GM18909 (cell line): Measurements from ENCODE around the gene KRT81.
"Not testable (repeated sequence)": the region's sequence is repeated elsewhere in the genome, so short reads cannot be mapped to it uniquely, and the experiment has no call there.

Experiments used
- ATAC-seq: cut with Tn5 transposase; IDR thresholded peaks from one replicate; pipeline ENCODE4 v1.9.1; 2021; ENCODE audit warnings: mild to moderate bottlenecking; ENCODE audit not compliant: unreplicated experiment, poor library complexity

Gene KRT81

DNA sequence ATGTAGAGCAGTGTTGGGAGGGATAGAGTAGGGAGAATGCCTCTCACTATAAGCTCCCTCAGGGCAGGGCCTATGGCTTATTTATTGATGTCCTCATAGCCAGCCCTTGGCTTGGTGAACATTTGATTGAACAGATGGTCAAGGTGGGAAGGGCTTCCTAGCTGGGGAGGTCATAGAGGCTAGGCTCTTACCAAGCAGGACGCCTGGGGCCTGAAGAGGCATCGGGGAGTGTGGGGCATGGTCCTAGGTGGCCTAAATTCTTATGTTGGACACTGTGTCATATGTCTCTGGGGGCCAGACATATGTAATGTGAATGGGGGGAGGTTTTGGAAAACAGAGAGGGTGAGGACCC lies 34.8 kb downstream of the KRT81 start:
- ATAC-seq, result no peak

DNA sequence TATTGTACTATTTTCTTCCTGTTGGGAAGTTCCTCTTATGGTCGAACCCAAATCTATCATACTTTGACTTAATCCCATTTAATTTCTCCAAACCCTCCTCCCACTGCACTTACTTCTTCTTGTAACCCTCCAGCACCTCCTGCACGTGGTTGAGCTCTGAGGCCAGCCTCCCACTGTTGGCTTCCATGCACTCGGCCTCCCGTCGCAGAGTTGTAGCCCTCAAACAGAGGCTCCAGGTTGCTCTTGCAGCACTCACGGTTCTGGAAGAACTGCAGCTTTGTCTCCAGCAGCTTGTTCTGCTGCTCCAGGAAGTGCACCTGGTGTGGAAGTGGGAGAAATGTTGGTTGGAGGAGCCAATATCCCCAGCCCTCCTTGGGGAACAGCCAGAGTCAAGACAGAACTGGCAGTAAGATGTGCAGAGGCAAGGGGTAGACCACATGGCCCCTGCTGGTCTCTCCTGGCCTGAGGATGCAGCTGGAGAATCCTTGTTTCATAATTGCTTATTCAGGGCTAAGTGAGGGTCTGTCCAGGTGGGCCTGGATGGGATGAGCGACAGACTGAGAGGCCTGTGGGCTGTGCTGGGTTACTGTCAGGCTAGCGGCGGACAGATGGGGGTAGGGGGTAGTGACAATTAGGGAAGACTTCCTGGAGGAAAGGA lies 35.3 kb downstream of the KRT81 start:
- ATAC-seq, result no peak

DNA sequence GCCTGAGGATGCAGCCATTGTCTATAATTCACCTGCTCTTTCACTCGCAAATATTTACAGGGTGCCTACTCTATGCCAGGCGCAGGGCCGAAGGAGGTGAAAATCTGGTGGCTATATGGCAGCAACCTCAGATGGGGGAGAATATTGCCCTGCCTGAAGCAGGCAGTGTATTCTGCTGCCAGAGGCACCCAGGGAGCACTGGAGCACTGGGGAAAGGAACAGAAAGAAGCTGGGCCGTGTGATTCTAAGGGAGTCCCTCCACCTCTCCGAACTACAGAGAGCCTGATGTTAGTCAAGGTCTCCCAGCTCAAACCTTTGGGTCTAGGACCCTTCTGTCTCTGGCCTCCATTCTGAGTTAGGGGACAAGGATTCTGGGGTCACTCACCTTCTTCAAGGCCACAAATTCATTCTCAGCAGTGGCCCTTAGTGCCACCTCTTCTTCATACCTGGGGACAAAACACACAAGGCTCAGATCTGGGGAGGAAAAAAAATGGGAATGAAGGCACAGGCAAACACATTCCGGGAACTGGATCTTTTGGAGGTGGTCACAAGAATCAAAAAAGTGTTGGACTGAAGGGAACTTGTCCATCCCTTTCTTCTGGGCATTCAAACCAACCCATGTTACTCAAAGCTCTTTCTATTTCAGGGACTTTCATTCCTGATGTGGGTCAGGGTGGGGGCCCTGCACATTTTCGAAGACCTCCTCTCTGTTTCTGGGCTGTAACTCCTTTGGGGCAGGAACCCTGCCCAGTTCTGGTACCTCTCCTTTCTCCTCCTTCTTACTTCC lies 36.2 kb downstream of the KRT81 start:
- no peak for ATAC-seq

DNA sequence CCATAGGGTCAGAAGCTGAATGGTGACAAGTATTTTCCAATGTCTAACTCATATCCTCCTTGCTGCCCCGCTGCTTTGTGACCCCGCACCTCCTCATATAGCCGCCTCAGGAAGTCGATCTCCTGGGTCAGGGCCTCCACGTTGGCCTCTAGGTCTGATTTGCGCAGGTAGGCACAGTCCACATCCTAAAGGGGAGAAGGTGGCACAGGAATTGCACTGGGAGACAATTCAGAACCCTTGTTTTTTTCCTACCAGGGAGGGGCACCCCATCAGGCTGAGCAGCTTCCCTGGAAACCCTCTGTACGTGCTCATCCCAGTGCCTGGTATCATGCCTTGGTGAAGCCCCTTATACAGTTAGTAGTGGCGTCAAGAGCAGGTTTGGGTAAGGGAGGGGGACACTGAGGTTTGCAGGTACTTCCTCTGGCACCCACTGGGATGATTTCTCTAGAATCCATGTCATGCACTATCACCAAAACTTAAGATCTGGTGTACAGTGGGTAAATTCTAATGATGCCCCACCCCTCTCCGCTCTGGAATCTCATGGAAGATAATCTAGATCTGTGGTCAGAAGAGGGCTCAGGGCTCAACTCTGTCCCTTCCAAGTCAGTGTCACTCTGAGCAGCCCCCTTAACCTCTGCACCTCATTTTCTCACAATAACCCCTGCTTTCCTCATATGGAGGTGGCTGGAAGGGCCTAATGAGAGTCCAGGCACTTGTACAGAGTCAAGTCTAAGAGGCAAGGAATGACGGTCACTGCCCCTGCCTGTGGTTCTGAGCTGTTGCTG lies 37.0 kb downstream of the KRT81 start:
- ATAC-seq, result no peak

DNA sequence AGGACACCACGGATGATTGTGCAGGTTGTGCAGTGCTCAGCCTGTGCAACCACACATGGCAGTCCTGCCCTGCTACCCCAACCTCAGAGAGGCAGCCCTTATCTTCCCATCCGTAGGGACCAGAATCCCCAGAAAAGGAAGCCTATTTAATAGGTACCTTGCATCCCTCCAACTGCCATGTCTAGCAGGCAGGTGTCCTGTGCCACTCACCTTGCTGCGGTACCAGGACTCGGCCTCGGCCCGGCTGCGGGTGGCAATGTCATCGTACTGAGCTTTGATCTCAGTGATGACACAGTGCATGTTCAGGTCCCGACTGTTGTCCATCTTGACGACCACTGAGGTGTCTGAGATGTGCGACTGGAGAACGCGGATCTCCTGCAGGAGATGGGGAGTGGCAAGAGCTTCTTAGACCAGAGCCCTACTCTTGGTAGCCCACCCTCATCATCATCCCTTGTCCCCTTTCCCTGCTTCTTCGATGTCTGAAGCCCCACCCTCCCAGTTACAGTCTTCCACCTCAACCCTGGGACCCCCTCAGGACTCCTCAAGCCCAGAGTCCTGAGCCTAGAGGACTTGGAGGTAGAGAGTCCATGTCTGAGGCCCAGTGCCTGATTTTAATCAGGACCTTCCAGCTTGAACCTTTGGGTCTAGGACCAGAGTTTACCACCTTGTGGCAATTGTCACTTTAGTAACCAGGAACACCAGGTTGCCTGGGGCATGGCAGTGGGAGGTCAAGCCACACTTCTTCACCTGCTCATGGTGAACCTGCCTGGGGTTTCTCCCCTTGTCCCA lies 37.7 kb downstream of the KRT81 start:
- ATAC-seq, result no peak

DNA sequence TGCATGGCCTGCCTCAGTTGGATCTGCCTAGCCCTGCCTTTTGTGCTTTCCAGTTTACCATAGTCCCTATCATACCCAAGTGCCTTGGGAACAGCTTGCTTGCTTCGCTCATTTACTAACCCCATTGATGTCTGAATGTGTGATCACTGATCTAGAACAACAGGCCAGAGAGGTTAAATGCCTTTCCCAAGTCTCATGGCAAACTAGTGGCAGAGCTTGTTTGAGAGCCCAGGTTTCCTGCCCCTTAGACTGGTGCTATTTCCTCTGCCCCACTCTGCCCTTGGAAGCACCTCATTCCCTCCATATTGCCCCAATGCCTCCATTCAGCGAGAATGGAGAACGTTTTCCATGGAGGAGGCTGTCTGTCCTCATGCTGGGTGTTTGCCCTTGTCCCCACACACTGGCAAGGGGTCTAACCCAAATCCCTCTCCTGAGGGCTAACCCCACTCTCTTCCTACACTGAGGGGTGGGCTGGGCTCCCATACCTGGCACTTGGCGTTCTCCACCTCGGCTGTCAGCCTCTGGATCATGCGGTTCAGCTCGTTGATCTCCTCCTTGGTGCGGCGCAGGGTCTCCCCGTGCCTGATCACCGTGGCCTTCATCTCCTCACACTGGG lies 38.5 kb downstream of the KRT81 start:
- ATAC-seq, result no peak

DNA sequence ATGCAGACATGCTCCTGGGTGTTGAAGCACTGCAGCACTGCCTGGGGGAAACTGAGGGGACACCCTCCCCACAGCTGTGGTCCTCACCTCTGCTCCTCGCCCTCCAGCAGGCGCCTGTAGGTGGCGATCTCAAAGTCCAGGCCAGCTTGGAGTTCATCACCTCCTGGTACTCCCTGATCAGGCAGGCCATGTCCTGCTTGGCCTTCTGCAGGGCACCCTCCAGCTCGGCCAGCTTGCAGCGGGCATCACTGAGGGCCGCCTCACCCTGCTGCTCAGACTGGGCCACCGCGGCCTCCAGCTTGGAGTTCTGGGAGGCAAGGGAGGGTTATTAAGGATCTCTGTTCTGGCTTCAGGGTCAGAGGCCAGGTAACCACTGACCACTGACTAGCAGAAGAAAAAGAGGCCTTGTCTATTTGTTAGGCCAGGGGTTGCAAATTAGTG lies 39.1 kb downstream of the KRT81 start:
- not testable (repeated sequence) for ATAC-seq

DNA sequence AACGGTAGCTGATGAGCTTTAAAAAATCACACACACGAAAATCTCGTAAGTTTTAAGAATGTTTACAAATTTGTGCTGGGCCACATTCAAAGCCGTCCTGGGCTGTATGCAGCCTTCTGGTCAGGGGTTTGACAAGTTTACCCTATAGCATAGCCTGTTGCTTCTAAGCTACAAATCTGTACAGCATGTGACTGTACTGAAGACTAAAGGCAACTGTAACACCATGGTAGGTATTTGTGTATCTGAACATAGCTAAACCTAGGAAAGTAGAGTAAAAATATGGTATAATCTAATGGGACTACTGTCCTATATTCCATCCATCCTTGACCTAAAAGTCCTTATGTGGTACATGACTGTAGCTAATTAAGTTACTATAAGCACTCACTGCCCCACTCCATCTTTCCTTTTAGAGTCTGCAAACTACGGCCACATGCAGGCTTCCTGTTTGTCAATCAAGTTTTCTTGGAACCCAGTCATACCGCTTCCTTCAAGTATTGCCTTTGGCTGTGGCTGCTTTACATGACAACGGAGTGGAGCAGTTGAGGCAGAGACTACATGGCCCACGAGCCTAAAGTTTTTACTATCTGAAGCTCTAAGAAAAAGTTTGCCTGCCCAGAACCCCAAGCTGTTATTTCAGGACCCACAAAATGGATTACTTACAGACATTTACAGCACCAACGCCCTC lies 39.8 kb downstream of the KRT81 start:
- no peak for ATAC-seq

DNA sequence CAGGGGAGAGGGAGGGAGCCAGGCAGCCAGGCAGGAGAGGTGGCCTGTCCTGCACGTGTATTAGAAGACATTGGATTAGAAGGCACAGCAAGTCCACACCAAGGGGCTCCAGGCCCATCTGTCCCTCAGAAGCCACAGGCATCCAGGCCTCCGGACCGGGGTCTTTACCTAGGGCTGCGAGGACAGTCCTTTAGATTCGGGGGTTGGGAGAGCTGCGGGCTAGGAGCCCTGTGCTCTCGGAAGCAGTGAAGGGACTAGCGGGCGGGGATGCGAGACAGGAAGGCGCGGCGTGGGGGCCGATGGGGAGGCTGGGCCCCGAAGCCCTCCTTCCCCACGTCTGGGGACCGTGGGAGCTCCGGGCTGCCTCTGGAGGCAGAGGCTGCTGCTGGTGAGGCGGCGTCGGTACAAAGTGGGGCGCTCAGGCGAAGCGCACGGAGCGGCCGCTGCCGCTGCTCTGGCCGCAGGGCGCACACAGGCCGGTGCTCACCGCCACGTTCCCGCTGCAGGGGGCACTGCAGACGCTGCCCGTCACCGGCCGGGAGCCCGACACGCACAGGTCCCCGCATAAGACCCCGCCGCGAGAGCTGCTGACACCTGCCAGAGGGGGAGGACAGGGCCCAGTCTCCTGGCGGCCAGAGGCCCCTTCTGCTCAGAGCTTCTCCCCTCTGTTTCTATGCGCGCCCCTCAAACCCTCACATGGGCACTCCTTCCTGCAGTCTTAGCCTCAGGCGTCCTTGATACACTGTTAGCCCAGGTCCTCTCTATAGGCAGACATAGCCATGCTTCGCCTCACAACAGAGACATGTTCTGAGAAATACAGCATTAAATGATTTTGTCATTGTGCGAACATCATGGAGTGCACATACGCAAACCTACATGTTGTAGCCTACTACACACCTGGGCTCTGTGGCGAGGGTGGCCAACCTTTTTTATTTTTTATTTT lies 41.0 kb downstream of the KRT81 start:
- no peak for ATAC-seq

DNA sequence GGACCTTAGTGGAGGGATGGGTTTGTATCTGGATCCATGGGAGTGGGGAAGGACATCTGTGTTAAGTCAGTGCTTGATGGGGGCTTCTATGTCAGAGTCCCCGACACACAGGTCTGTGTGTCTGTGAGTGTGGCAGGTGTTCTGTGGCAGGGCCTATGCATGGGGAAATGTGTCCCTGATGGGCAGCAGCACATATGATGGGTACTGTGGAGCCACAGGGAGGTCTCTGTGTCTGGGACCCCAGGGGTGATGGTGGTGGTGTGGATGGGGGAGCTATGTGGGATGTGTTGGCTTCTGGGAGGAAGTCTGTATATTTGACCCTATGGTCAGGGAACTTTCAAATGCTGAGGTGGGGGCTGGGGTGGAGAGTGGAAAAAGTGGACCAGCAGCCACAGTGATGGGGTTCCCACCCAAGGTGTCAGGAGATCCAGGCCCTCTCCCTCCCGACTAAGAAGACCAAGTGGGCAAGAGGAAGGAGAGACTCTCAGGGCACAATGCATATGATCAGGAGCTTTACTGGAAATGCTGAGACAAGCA lies 41.8 kb downstream of the KRT81 start:
- ATAC-seq, result no peak

DNA sequence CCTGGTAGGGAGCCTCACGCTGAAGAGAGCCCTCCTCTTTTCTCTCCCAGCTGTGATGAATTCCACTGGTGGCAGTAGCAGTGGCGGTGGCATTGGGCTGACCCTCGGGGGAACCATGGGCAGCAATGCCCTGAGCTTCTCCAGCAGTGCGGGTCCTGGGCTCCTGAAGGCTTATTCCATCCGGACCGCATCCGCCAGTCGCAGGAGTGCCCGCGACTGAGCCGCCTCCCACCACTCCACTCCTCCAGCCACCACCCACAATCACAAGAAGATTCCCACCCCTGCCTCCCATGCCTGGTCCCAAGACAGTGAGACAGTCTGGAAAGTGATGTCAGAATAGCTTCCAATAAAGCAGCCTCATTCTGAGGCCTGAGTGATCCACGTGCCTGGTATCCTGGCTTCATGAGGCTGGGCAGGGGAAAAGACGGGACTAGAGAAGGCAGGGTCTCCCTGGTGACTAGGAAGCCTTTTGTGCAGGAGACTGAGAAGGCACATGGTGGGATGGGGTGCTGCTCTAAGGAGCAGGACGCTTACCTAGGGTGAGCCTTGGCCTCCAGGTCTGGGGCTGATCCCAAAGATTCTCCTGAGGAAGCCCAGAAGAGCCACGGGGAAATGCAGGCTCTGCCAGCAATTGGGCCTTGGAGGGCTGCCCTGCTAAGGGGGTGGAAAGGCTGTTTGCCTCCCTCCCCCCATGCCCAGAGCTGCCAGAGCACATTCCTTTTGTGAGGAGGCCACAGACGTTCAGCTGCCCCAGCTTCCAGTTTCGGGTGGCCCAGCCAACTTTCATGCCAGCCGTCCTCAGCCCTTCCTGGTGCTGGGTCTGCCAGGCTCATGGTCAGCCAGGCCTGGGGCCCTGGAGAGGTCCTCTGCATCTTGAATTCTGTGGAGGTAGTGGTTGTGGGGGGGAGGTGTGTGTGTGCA lies 42.5 kb downstream of the KRT81 start:
- ATAC-seq, result no peak

DNA sequence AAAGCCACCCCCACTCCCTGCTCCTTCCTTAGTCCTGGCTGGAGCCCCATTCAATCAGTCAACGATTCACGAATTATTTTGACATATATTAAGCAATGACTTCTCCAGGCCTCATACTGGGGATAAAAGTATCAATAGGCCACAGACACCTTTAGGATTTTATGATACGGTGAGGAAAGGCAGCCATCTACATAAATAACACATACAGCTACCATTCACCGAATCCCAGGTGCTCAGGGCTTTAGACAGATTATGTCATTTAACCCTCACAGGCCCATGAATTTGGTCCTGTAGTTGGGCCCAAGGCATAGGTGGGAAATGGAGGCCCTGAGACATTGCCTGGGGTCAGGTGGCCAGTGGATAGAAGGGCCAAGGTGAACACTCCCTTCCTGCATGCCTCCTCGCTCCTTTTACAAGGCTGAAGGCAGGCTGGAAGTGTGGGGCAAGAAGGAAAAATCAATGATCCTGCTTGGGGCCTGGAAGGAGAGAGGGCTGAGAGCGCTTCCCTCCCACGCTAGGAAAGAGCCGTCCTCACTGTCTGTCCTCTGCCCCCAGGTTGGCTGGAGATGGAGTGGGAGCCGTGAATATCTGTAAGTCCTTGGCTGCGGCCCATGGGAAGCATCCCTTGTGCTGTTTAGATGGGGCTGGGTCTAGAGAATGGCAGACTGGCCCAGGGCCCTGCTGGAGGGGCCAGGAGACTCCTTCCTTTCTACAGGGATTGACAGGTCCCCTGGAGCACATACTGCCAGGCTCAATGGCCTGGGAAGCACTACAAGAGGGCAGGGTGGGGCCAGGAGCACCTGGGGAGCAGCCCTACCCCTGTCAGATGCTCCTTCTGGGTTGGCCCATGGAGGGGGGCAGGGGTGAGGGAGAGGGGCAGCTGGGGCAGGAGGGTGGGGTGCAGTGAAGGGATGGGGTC lies 43.5 kb downstream of the KRT81 start:
- no peak for ATAC-seq

DNA sequence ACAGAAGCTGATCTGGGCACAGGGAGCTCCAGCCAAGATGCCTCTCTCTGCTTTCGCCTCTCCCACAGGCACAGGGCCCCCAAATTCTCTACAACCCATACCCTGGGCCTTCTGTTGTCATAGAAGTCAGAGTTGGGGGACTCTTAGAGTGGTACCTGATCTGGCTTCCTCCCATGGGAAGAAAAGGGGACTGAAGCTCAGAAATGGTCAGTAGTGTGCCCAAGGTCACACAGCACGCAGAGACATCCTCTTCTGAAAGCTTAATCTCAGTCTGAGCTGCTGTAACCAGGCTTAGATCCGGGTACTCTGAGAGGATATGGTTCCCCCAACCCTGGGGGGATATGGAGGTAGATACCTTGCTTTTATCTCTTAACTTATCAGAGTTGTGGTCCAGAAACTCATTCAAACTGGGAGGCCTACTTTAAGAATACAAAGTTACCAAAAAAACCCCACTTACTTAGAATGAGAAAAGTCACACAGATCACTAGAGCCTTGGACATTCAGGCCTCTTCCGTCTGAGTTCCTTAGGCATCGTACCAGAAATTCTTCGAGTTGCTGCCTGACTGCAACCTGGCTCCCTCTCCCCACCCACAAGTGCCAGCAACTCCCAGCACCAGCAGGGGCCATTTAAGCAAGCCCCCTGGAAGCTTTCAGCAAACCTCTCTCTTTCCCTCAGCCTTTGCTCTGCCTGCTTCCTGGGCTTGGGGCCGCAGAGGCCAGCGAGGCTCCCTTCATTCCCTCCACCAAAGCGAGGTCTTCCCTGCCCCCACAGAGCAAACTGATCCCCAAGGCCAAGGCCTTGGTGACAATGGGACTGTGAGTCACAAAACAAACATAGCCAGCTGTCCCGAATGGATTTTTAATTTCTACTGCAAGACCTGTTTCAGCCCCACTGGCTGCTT lies 44.4 kb downstream of the KRT81 start:
- no peak for ATAC-seq

DNA sequence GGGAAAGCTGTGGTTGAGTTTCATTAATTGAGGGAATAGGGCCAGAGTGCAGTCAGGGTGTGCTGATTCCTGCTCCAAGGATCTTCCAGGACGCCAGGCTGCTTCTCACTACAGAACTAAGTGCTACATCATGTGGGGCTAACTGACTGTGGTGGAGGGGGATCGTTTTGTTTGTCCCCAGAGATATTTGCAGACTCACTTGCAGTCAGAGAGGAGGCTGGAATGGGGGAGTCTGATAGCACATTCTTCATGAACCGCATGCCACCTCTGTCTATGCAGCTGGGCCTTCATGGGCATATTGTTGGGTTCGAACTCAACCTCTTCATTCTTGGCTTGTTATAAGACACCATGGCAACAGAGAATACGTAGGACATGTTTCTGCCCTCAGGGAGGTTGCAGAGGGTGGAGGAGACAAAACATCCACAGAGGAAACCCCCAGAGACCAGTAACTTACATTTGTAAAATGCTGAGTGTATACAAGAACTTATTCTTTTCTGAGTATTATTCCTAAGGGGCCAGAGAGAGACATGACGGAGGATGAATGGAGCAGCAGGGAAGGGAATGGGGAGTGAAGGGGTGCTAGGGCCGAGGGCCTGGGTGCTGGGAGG lies 45.3 kb downstream of the KRT81 start:
- ATAC-seq, result no peak
